Dermis microvascular lymphatic vessel endothelial cell (primary cell): Measurements from ENCODE around the gene FBXO2. TPM values are rescaled to one million over a fixed set of nuclear protein-coding genes. Genes with fewer than 3 reads are reported as not detected.
A peak's percentile ranks its signal among the peaks of the same experiment; 100 is the strongest.

Experiments
- DNase-seq, 2 donors: peaks; one replicate each; pipeline versions ENCODE4 v3.0.0 to v3.0.0-alpha.2; 2010; ENCODE audit warnings: low read depth in 2 of 2
- total RNA-seq: library from RNA; depleted of rRNA; stranded (reverse); fragments of >200 nt; gene quantifications from 2 replicates; pipeline ENCODE4 v1.2.1, GENCODE V29; 2014

FBXO2 gene, protein sequence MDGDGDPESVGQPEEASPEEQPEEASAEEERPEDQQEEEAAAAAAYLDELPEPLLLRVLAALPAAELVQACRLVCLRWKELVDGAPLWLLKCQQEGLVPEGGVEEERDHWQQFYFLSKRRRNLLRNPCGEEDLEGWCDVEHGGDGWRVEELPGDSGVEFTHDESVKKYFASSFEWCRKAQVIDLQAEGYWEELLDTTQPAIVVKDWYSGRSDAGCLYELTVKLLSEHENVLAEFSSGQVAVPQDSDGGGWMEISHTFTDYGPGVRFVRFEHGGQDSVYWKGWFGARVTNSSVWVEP
- total RNA-seq = 1.4 and 1.5 TPM in 2 replicates

DNA sequence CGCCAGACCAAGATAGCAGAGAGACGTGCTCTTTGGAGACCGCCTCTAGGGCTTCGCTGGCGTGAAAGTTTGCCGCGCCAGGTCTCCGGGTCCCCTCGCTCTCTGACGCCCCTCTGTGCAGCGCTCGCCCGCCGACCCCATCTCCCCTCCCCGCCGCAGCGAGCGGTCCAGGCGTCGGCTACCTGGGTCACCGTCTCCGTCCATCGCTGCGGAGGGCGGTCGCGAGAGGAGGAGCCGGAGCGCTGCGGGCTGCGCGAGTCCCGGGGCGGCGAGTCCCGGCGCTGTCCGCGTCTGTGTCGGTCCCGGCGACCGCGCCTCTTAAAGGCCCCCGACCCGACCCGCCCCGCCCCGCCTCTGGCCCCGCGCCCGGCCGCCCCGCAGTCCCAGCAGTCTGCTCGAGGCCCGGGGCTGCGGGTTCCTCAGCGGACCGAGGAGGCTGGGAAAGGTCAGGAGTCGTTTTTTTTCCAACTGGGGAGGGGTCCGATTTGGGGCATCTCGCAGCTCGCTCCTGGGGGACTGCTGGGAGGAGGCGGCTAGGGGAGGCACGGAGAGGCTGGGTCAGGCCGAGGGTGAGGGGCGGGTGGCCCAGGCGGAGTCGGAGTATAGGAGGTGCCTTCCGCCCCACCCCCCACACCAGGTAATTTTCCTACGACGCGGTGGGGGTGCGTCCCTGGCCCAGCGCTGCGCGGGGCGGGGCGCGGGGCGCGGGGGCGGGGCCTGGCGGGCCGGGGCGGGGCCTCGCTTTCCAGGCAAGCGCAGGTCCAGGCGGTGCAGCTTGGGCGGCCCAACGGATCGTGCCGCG lies at the start of gene FBXO2, which contains the start of gene FBXO44:
Gene FBXO2 (minus strand): TSS at position 293 of the 802 bp plus-strand sequence. CDS start 89 bp downstream, at position 204.
Gene FBXO44 (plus strand): TSS at position 741 of the 802 bp plus-strand sequence. CDS start 959 bp downstream, outside the sequence.
- peak in 1 of 2 donors; percentile 34 for DNase-seq

- no peak for DNase-seq
Observed at GRCh38 chr1:11703357-11704193, 49.3 kb upstream of the FBXO2 start.

DNA sequence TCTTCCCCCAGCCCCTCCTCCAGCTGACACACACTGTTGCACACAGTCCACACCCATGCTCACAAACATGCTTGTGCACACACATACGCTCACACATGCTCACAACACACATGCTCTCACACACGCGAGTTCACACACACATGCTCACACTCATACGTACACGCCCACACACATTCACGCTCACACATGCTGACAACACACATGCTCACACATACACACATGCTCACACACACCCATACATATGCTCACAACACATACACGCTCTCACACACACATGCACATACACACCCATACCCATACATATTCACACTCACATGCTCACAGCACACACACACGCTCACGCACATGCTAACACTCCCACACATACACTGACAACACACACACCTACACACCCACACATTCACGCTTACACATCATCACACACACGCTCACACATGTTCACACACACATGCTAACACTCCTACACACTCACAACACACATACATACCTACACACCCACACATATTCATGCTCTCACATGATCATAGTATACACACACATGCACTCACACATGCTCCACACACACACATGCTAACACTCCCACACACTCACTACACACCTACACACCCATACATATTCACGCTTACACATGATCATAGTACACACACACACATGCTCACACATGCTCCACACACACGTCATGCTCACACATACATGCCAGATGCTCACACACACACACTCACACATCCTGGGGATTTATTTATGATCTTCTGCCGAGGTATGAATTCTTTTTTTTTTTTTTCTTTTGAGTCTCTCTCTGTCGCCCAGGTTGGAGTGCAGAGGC lies 48.0 kb upstream of the FBXO2 start:
- no peak for DNase-seq

DNA sequence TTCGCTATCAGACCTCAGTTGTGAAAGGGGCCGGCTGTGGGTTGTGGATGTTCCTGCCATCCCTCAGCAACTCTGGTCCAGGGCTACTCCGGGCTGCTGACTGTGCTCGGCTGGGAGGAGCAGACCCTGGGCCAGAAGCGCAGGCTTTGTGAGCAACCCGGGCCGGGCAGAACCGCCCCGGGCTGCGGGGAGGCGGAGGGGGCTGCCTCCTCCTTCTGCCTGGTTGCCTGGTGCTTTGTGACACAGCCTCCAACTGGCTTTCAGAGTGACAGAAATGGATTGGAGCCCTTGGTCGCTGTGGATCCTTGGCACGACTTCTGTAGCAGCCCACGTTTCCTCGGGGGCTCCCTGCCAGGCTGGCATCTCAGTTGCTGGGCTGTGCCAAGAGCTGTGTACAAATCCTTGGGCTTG lies 47.3 kb upstream of the FBXO2 start:
- DNase-seq = no peak

DNA sequence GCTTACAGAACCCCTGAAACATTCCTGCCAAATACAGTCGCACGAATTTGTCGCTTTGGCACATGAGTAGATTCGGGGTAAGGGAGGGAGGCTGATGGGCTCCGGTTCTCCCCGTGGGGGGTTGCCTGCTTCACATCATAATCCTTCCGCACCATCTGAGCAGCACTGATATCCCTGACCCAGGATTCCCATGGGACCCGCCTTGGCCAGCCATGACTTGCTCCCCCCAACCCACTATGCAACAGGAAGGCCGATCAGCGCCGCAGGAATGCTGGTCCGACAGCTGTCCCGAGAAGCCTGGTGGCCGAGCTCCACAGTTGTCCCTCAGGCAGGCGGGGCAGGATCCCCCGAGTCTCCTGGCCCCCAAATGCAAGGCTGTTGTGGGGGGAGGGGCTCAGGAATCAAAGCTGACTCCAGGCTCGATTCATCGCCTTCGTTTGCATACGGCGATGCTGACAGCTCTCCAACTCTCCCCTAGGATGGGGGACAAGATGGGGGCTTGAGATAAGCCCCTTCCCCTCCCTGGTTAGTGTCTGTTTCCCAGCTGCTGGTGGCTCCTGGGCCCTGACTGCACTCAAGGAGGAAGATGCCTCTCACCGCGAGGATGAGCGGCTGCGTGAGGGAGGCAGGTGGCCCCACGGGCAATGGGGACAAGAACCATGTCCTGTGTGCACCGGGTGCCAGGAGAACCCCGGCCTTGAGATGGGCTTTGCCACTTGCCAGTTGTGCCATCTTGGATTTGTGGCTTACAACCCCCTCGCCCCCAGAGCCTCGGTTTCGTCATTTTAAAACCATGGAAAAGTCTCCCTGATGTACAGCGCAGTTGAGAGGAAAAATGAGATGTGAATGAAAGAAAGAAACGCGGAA lies 46.6 kb upstream of the FBXO2 start:
- DNase-seq = no peak

DNA sequence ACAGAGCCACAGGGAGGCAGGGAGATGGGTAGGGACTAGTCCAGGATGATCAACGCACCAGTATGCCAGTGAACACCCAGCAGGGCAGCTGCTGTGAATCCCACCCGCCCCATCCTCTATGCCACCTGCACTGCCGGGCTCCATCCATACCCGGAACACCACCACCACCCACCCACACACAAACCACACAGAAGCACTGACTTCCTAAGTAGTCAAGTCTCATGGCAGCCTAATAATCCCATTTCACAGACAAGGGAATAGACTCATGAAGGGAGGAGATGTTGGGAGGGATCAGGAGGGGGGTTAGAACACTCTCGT lies 43.6 kb upstream of the FBXO2 start:
- no peak for DNase-seq

DNA sequence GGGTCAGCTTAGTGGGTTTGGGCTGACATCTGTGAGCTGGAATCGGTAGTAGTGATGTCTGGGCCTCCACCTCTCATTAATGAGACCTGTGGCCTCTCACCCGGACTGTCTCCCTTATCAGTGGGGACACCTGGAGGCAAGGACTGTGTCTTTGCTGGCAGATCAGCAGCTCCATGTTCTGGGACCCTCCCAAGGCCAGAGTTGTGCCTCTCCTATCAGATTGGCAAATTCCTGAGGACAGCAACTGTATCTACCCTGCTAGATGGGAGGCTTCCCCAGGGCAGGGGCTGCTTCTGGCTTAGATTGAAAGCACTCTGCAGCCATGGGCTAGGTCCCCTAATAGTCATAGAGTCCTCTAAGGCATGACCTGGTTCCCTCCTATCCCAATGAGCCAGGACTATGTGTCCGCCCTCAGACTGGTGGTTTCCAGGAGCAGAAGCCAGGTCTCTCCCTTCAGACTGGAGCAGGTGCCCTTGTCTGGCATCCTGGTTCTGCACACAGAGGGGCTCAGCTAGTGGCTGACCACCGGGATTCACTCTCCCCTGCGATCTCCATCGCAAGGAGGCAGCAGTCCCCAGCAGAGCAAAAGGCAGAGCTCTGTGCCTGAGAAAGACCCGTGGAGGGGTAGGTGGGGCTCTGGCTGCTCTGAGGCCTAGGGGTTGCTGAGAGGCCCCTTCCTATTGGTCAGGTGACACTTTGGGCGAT lies 43.1 kb upstream of the FBXO2 start:
- DNase-seq = no peak

GRCh38 chr1:11695861-11696260 lies 41.6 kb upstream of the FBXO2 start:
- DNase-seq = no peak

GRCh38 chr1:11693917-11694316 lies 39.7 kb upstream of the FBXO2 start:
- no peak for DNase-seq

GRCh38 chr1:11693024-11693590 lies 38.9 kb upstream of the FBXO2 start:
- peak in 1 of 2 donors; percentile 85 for DNase-seq

DNA sequence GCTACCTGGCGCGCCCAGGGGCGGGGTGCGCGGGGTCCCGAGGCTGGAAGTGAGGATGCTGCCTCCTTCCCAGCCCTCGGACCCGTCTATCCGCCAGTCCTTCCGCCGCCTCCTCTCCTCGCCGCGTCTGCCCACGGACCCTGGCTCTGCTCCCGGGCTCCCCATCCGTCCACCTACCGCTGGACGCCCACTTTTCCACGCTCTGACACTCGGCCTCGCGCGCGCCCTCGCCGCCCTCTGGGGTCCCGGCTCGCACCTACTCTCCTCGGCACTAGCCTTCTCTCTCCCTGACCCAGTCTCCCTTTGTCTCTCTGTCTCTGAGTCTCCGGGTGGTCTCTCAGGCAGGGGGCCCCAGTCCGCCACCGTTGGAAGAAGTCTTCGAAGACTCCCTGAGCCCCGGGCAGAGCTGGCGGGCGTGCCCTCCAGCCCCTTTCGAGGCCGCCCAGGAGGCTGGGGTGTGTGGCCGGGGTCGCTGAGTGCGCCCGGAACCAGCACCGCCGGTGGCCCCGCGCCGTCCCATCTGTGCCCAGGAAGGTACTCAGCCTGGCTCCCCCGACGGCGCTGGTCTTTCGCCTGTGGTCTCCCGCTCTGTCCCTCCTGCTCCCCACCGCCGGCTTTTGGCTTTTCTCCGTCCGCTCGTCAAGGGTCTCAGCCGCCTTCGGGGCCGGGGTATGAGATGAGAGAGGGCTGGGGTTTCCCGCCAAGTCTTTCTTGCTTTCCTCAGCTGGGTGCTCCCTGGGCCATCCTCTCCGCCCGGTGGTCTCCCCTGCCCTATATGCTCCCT lies 37.9 kb upstream of the FBXO2 start:
- DNase-seq = no peak

DNA sequence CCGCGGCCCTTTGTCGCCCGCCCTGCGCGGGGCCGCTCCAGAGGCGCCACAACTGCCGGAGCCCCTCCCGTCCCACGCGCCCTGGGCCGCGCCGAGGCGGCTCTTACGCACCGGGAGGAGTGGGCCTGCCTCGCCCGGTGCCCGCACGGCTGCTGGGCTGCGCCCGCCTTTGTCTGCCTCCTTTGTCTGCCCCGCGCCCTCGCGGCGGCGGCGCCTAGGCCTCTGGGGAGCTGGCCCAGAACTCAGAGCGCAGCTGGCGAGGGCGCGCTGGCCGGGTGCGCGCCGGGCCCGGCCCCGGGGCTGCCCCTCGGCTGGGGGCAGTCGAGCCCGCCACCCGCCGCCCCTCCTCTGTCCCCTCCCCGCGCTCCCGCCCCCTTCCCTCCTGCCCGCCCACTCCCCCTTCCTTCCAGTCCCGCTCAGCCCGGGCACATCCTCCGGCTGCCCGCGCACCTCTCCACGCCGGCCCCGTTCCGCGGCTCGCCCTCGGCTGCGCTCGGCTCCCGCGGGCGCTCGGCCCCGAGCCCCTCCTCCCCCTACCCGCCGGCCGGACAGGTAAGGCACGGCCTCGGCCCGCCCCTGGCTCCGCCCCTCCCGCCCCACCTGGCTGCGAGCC lies 37.2 kb upstream of the FBXO2 start, which contains the start of gene DRAXIN:
Gene DRAXIN (plus strand): TSS at position 409 of the 613 bp plus-strand sequence. CDS start 14,549 bp downstream, outside the sequence.
- peak in 1 of 2 donors; percentile 19 for DNase-seq

DNA sequence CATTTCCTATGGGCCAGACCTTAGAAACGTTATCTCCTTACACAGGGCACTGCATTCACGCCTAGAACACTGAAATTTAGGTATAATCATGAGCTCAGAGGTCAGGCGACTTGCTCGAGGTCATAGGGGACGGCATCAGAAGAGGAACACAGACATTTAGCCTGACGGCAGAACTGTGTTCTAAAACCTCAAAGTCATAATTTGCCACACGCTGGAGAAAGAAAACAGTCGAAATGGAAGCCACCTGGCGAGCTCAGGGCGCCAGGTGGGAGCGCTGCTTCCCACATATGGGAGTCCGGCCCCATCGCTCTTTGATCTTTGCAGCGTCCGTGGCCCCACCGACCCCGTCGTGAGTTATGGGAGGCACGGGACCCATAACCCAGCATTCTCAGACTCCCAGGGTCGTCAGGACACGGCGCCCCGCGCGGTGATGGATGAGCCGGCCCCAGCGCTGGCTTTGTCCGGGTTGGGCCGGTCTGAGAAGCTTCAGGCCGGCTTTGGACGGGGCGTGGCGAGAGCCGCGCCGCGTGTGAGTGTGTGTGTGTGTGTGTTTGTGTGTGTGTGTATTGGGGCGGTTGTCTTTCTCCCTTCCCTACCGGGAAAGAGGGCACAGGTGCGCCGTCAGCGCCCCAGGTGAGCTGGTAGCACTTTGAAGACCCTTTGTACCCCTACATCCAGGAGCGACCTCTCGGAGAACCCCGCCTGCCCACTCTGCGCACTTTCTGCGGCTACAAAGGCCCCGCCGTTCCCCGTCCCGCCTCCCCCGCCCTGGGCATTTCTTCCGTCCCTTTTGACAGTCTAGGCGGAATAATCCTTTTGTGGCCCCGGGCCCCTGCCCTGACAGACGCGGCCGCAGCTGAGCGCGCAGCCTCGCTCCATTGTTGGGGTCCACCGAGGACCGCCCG lies 36.4 kb upstream of the FBXO2 start:
- no peak for DNase-seq

DNA sequence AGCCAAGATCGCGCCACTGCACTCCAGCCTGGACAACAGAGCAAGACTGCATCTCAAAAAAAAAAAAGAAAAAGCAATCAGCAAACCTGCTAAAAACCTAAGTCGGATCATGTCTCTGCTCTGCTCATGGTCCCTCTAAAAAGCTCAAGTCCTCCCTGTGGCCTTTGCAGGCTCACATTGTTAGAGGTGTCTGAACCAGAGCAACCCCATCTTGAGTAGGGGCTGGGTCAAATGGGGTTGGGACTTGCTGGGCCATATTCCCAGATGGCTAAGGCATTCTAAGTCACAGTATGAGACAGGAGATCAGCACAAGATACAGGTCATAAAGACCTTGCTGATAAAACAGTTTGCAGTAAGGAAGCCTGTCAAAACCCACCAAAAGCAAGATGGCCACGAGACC lies 34.3 kb upstream of the FBXO2 start:
- no peak for DNase-seq

GRCh38 chr1:11685210-11685752 lies 31.1 kb upstream of the FBXO2 start:
- DNase-seq = no peak

DNA sequence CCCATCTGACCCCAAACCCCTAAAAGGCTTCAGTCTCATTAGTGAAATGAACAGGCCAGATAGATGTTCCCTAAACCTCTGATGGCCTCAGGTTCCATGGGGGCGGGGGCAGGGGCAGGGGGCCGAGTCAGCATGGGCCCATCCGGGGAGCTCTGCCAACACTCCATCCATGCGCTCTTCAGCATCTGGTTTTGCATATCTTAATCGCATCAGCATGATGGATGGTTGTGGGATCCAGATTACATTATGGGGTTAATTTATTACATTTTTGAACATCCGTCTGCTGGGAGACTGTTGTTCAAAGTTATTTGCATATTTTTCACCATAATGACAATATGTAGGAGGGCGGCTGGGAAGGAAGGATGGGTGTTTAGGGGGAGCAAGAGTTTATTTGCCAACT lies 29.8 kb upstream of the FBXO2 start:
- no peak for DNase-seq
